Measurements from ENCODE around the gene CD63.

- TF ChIP-seq EP300 (IDR thresholded peaks at IDR 0.05) (no peak), CTCF (IDR thresholded peaks at IDR 0.05) (no peak), POLR2AphosphoS5 (IDR thresholded peaks at IDR 0.05) (no peak), POLR2A (IDR thresholded peaks at IDR 0.05) (no peak)
Observed at GRCh38 chr12:55748230-55748993, 19.6 kb upstream of the CD63 start.

Data from stomach (tissue), 4 donors.